Measurements from ENCODE around the gene FMO2.

Gene FMO2

GRCh38 chr1:171166361-171166760 is 18.7 kb upstream of the FMO2 start:
- H3K79me2 ChIP-seq (ENCODE audit: control insufficient read depth, insufficient read depth, low read length, poor library complexity): no peaks in the 10 kb centered on the region
- H2AFZ ChIP-seq (ENCODE audit: insufficient read depth, low read length, poor library complexity): no peak overlapping the region
- no peak overlapping the region for H3K9ac ChIP-seq (ENCODE audit: low read length)
- no peak overlapping the region for H2AK5ac ChIP-seq (ENCODE audit: low read length)
- no peak overlapping the region for H2BK12ac ChIP-seq (ENCODE audit: low read length)
- H3K4me3 ChIP-seq (ENCODE audit: low read depth, low read length): no peak overlapping the region
- no peak overlapping the region for H4K8ac ChIP-seq (ENCODE audit: low read depth, low read length)
- peaks cover 0 to 3% of the 10 kb centered on the region in 2 experiments for H3K4me1 ChIP-seq (ENCODE audit: control insufficient read depth in 1 of 2, insufficient read depth in 2 of 2, low read length in 2 of 2)
- H3K4me2 ChIP-seq (ENCODE audit: low read length): no peak overlapping the region
- H3K36me3 ChIP-seq (ENCODE audit: control insufficient read depth in 1 of 2, insufficient read depth in 2 of 2, low read length in 2 of 2): no peaks in the 10 kb centered on the region
- H4K12ac ChIP-seq (ENCODE audit: low read depth, low read length): no peak overlapping the region
- H2BK120ac ChIP-seq (ENCODE audit: insufficient read depth, low read length, poor library complexity): no peak overlapping the region
- no peak overlapping the region for H3K4ac ChIP-seq (ENCODE audit: low read depth, low read length)
- DNase-seq: no peak
- no peak overlapping the region for H4K91ac ChIP-seq (ENCODE audit: low read depth, low read length)
- H2BK5ac ChIP-seq (ENCODE audit: low read depth, low read length, poor library complexity): no peak overlapping the region
- H3K27me3 ChIP-seq (ENCODE audit: insufficient read depth, low read length): no peaks in the 10 kb centered on the region
- H3K18ac ChIP-seq (ENCODE audit: low read length): no peak overlapping the region
- H3K14ac ChIP-seq (ENCODE audit: low read length): no peak overlapping the region
- H3K9me3 ChIP-seq (ENCODE audit: insufficient read depth, low read depth, low read length): peaks cover 2% of the 10 kb centered on the region
- H3K79me1 ChIP-seq (ENCODE audit: low read length): no peaks in the 10 kb centered on the region
- no peak overlapping the region for H3K23ac ChIP-seq (ENCODE audit: low read length)
- WGBS (ENCODE audit: extremely low coverage, insufficient coverage, insufficient read length): no CpG with 5 or more reads among the region's 2 CpGs
- no peak overlapping the region for H3K27ac ChIP-seq (ENCODE audit: low read depth, low read length)

- Histone ChIP-seq H2AK5ac (ENCODE audit: low read length) (no peak overlapping the region), H2BK120ac (ENCODE audit: insufficient read depth, low read length, poor library complexity) (no peak overlapping the region)
- WGBS (ENCODE audit: extremely low coverage, insufficient coverage, insufficient read length): no CpG with 5 or more reads among the region's 2 CpGs
Observed at GRCh38 chr1:171167785-171168184, 17.3 kb upstream of the FMO2 start.

GRCh38 chr1:171172471-171172870 is 12.6 kb upstream of the FMO2 start:
- H4K91ac ChIP-seq (ENCODE audit: low read depth, low read length): no peak overlapping the region
- H3K79me2 ChIP-seq (ENCODE audit: control insufficient read depth, insufficient read depth, low read length, poor library complexity): no peaks in the 10 kb centered on the region
- H3K9me3 ChIP-seq (ENCODE audit: insufficient read depth, low read depth, low read length): peaks cover 2% of the 10 kb centered on the region
- WGBS (ENCODE audit: extremely low coverage, insufficient coverage, insufficient read length): no CpG with 5 or more reads among the region's 2 CpGs
- no peak overlapping the region for H3K4ac ChIP-seq (ENCODE audit: low read depth, low read length)
- no peak overlapping the region for H4K12ac ChIP-seq (ENCODE audit: low read depth, low read length)
- H2BK120ac ChIP-seq (ENCODE audit: insufficient read depth, low read length, poor library complexity): no peak overlapping the region
- no peaks in the 10 kb centered on the region for H3K27me3 ChIP-seq (ENCODE audit: insufficient read depth, low read length)
- H3K36me3 ChIP-seq (ENCODE audit: control insufficient read depth in 1 of 2, insufficient read depth in 2 of 2, low read length in 2 of 2): no peaks in the 10 kb centered on the region
- no peak overlapping the region for H2BK5ac ChIP-seq (ENCODE audit: low read depth, low read length, poor library complexity)
- no peak overlapping the region for H4K8ac ChIP-seq (ENCODE audit: low read depth, low read length)
- no peak overlapping the region for H3K27ac ChIP-seq (ENCODE audit: low read depth, low read length)
- no peak overlapping the region for H2AK5ac ChIP-seq (ENCODE audit: low read length)
- H3K4me2 ChIP-seq (ENCODE audit: low read length): no peak overlapping the region
- no peak for DNase-seq
- H2AFZ ChIP-seq (ENCODE audit: insufficient read depth, low read length, poor library complexity): no peak overlapping the region
- H2BK12ac ChIP-seq (ENCODE audit: low read length): no peak overlapping the region
- peaks cover 0 to 3% of the 10 kb centered on the region in 2 experiments for H3K4me1 ChIP-seq (ENCODE audit: control insufficient read depth in 1 of 2, insufficient read depth in 2 of 2, low read length in 2 of 2)
- no peaks in the 10 kb centered on the region for H3K79me1 ChIP-seq (ENCODE audit: low read length)
- no peak overlapping the region for H3K23ac ChIP-seq (ENCODE audit: low read length)
- H3K4me3 ChIP-seq (ENCODE audit: low read depth, low read length): no peak overlapping the region
- no peak overlapping the region for H3K14ac ChIP-seq (ENCODE audit: low read length)
- H3K9ac ChIP-seq (ENCODE audit: low read length): no peak overlapping the region
- no peak overlapping the region for H3K18ac ChIP-seq (ENCODE audit: low read length)

More at GRCh38 chr1:171167785-171168184, 17.3 kb upstream of the FMO2 start:
- Histone ChIP-seq H4K91ac (ENCODE audit: low read depth, low read length) (no peak overlapping the region), H3K27ac (ENCODE audit: low read depth, low read length) (no peak overlapping the region), H2BK5ac (ENCODE audit: low read depth, low read length, poor library complexity) (no peak overlapping the region), H3K9me3 (ENCODE audit: insufficient read depth, low read depth, low read length) (peaks cover 2% of the 10 kb centered on the region), H3K79me2 (ENCODE audit: control insufficient read depth, insufficient read depth, low read length, poor library complexity) (no peaks in the 10 kb centered on the region), H3K23ac (ENCODE audit: low read length) (no peak overlapping the region), H3K36me3 (ENCODE audit: control insufficient read depth in 1 of 2, insufficient read depth in 2 of 2, low read length in 2 of 2) (no peaks in the 10 kb centered on the region), H3K4me1 (ENCODE audit: control insufficient read depth in 1 of 2, insufficient read depth in 2 of 2, low read length in 2 of 2) (peaks cover 0 to 3% of the 10 kb centered on the region in 2 experiments), H3K27me3 (ENCODE audit: insufficient read depth, low read length) (no peaks in the 10 kb centered on the region), H3K4ac (ENCODE audit: low read depth, low read length) (no peak overlapping the region), H3K18ac (ENCODE audit: low read length) (no peak overlapping the region), H3K14ac (ENCODE audit: low read length) (no peak overlapping the region), H4K8ac (ENCODE audit: low read depth, low read length) (no peak overlapping the region), H3K4me2 (ENCODE audit: low read length) (no peak overlapping the region), H3K79me1 (ENCODE audit: low read length) (no peaks in the 10 kb centered on the region), H2BK12ac (ENCODE audit: low read length) (no peak overlapping the region), H3K9ac (ENCODE audit: low read length) (no peak overlapping the region), H2AFZ (ENCODE audit: insufficient read depth, low read length, poor library complexity) (no peak overlapping the region), H3K4me3 (ENCODE audit: low read depth, low read length) (no peak overlapping the region), H4K12ac (ENCODE audit: low read depth, low read length) (no peak overlapping the region)
- no peak for DNase-seq

GRCh38 chr1:171173069-171173468 is 12.0 kb upstream of the FMO2 start:
- no peak overlapping the region for H2BK12ac ChIP-seq (ENCODE audit: low read length)
- H4K12ac ChIP-seq (ENCODE audit: low read depth, low read length): no peak overlapping the region
- H4K91ac ChIP-seq (ENCODE audit: low read depth, low read length): no peak overlapping the region
- DNase-seq: no peak
- no CpG with 5 or more reads among the region's 1 CpG for WGBS (ENCODE audit: extremely low coverage, insufficient coverage, insufficient read length)
- no peak overlapping the region for H3K27ac ChIP-seq (ENCODE audit: low read depth, low read length)
- no peak overlapping the region for H3K9ac ChIP-seq (ENCODE audit: low read length)
- no peak overlapping the region for H3K4me2 ChIP-seq (ENCODE audit: low read length)
- H3K4ac ChIP-seq (ENCODE audit: low read depth, low read length): no peak overlapping the region
- H3K36me3 ChIP-seq (ENCODE audit: control insufficient read depth in 1 of 2, insufficient read depth in 2 of 2, low read length in 2 of 2): no peaks in the 10 kb centered on the region
- no peaks in the 10 kb centered on the region for H3K27me3 ChIP-seq (ENCODE audit: insufficient read depth, low read length)
- H2BK5ac ChIP-seq (ENCODE audit: low read depth, low read length, poor library complexity): no peak overlapping the region
- H3K79me2 ChIP-seq (ENCODE audit: control insufficient read depth, insufficient read depth, low read length, poor library complexity): no peaks in the 10 kb centered on the region
- peaks cover 2% of the 10 kb centered on the region for H3K9me3 ChIP-seq (ENCODE audit: insufficient read depth, low read depth, low read length)
- no peak overlapping the region for H3K14ac ChIP-seq (ENCODE audit: low read length)
- H2AK5ac ChIP-seq (ENCODE audit: low read length): no peak overlapping the region
- H3K79me1 ChIP-seq (ENCODE audit: low read length): no peaks in the 10 kb centered on the region
- H3K4me1 ChIP-seq (ENCODE audit: control insufficient read depth in 1 of 2, insufficient read depth in 2 of 2, low read length in 2 of 2): peaks cover 0 to 3% of the 10 kb centered on the region in 2 experiments
- no peak overlapping the region for H3K4me3 ChIP-seq (ENCODE audit: low read depth, low read length)
- no peak overlapping the region for H3K18ac ChIP-seq (ENCODE audit: low read length)
- H2BK120ac ChIP-seq (ENCODE audit: insufficient read depth, low read length, poor library complexity): no peak overlapping the region
- H4K8ac ChIP-seq (ENCODE audit: low read depth, low read length): no peak overlapping the region
- H2AFZ ChIP-seq (ENCODE audit: insufficient read depth, low read length, poor library complexity): no peak overlapping the region
- H3K23ac ChIP-seq (ENCODE audit: low read length): no peak overlapping the region
